ENCODE results near the gene AP5S1. TPM values are rescaled to one million over a fixed set of nuclear protein-coding genes. Genes with fewer than 3 reads are reported as not detected.

The AP5S1 gene
- total RNA-seq, 2 experiments from 2014 or later, result 13.8 to 16.5 TPM

DNA sequence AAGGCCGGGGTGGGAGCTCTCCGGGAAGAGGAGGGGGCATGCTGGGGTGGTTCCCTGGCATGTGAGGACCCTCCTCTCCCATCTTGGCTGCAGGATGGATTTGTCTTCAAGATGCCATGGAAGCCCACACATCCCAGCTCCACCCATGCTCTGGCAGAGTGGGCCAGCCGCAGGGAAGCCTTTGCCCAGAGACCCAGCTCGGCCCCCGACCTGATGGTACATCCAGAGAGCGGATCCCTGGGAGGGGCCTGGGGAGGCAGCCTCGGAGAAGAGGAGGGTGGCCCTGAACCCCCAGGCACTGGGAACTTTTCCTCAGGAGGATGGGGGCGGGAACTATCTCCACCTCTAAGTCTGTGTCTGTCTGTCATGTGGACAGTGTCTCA lies 19.5 kb upstream of the AP5S1 start:
- no peak for DNase-seq
- peaks cover 92% of the 10 kb centered on the region for H3K36me3 Mint-ChIP-seq (ENCODE audit: low read depth)
- peak overlapping the region; percentile 5 for H3K27ac Mint-ChIP-seq
- no peak overlapping the region for H3K4me3 Mint-ChIP-seq
- H3K4me1 Mint-ChIP-seq (ENCODE audit: low read depth), result peaks cover 65% of the 10 kb centered on the region
- ATAC-seq, result no peak
- POLR2A ChIA-PET, result interaction anchor here (1.3 kb wide), 1 partner anchor 15 kb away, joined by 5 read pairs; no protein-coding TSS in a partner anchor
- H3K27me3 Mint-ChIP-seq (ENCODE audit: low read depth), result no peaks in the 10 kb centered on the region
- H3K9me3 Mint-ChIP-seq (ENCODE audit: insufficient read depth), result no peaks in the 10 kb centered on the region
- CTCF ChIA-PET, result interaction anchor here (2.7 to 4.2 kb wide), 2 partner anchors 14 to 19 kb away, joined by 12 to 30 read pairs; partner anchors contain the start of gene AP5S1

- ATAC-seq (no peak), DNase-seq (no peak)
- CTCF ChIA-PET, result interaction anchor here (2.7 to 4.2 kb wide), 2 partner anchors 13 to 18 kb away, joined by 12 to 30 read pairs; partner anchors contain the start of gene AP5S1
- peaks cover 68% of the 10 kb centered on the region for H3K4me1 Mint-ChIP-seq (ENCODE audit: low read depth)
- H3K27me3 Mint-ChIP-seq (ENCODE audit: low read depth), result no peaks in the 10 kb centered on the region
- H3K4me3 Mint-ChIP-seq, result no peak overlapping the region
- H3K9me3 Mint-ChIP-seq (ENCODE audit: insufficient read depth), result no peaks in the 10 kb centered on the region
- H3K36me3 Mint-ChIP-seq (ENCODE audit: low read depth), result peaks cover 95% of the 10 kb centered on the region
- POLR2A ChIA-PET, result interaction anchor here (1.3 kb wide), 1 partner anchor 15 kb away, joined by 5 read pairs; no protein-coding TSS in a partner anchor
- H3K27ac Mint-ChIP-seq, result peak overlapping the region; percentile 34
Measured at GRCh38 chr20:3801299-3801698, 19.0 kb upstream of the AP5S1 start.

GRCh38 chr20:3801846-3802245 lies 18.5 kb upstream of the AP5S1 start:
- Mint-ChIP-seq H3K27ac (peak overlapping the region; percentile 34), H3K4me1 (ENCODE audit: low read depth) (peaks cover 72% of the 10 kb centered on the region), H3K4me3 (no peak overlapping the region), H3K27me3 (ENCODE audit: low read depth) (no peaks in the 10 kb centered on the region), H3K36me3 (ENCODE audit: low read depth) (peaks cover 96% of the 10 kb centered on the region), H3K9me3 (ENCODE audit: insufficient read depth) (no peaks in the 10 kb centered on the region)
- ChIA-PET POLR2A (interaction anchor here (1.3 kb wide), 1 partner anchor 14 kb away, joined by 5 read pairs; no protein-coding TSS in a partner anchor), CTCF (interaction anchor here (2.7 to 4.2 kb wide), 2 partner anchors 13 to 18 kb away, joined by 12 to 30 read pairs; partner anchors contain the start of gene AP5S1)
- ATAC-seq (no peak), DNase-seq (no peak)

DNA sequence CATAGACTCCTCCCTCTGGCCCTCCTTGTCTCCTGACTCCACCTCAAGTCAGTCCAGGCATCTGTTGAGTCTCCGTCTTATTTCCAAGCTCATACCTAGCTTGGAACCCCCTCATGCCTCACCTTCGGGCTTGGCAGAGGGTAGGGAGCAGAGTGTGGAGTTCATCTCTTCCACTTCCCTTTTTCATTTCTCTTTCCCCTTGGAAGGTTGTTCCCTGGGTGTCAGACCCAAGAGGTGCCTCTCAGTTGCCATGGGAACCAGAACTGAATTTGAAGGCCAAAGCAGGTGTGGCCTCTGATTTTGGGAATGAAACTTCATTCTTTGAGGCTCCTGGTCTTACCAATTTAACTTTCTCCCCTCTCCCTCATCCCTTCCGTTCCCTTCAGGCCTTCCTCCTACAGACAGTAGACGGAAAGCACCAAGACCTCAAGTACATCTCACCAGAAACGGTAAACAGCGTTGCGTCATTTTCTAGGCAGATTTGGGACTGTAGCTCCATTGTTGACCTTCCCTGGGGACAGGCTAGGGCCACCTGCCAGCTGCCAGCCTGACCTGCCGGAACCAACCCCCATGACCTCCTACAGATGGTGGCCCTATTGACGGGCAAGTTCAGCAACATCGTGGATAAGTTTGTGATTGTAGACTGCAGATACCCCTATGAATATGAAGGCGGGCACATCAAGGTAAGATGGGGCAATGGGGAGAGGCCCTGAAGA lies 17.7 kb upstream of the AP5S1 start:
- CTCF ChIA-PET, result no interaction called here
- peaks cover 78% of the 10 kb centered on the region for H3K4me1 Mint-ChIP-seq (ENCODE audit: low read depth)
- POLR2A ChIA-PET, result interaction anchor here (2.0 kb wide), 1 partner anchor 18 kb away, joined by 4 read pairs; the partner anchor contains the start of gene AP5S1
- no peaks in the 10 kb centered on the region for H3K9me3 Mint-ChIP-seq (ENCODE audit: insufficient read depth)
- H3K4me3 Mint-ChIP-seq, result no peak overlapping the region
- DNase-seq (no peak), ATAC-seq (no peak)
- H3K36me3 Mint-ChIP-seq (ENCODE audit: low read depth), result peaks cover 91% of the 10 kb centered on the region
- peak overlapping the region; percentile 9 for H3K27ac Mint-ChIP-seq
- no peaks in the 10 kb centered on the region for H3K27me3 Mint-ChIP-seq (ENCODE audit: low read depth)

DNA sequence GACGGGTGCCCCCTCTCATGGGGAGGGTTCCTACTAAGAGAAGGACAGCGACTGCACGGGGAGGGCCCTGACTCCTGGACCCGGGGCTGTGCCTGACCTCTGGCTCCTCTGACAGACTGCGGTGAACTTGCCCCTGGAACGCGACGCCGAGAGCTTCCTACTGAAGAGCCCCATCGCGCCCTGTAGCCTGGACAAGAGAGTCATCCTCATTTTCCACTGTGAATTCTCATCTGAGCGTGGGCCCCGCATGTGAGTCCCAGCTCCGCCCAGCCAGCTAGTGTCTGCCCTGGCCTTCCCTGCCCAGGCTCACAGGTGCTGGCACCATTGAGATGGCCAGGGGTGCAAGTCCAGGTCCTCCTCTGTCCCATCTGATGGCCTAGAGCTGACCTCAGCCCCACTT lies 17.1 kb upstream of the AP5S1 start:
- ChIA-PET POLR2A (interaction anchor here (2.0 kb wide), 1 partner anchor 17 kb away, joined by 4 read pairs; the partner anchor contains the start of gene AP5S1), CTCF (no interaction called here)
- Mint-ChIP-seq H3K4me1 (ENCODE audit: low read depth) (peaks cover 80% of the 10 kb centered on the region), H3K9me3 (ENCODE audit: insufficient read depth) (no peaks in the 10 kb centered on the region), H3K4me3 (no peak overlapping the region), H3K36me3 (ENCODE audit: low read depth) (peaks cover 87% of the 10 kb centered on the region), H3K27ac (peak overlapping the region; percentile 75), H3K27me3 (ENCODE audit: low read depth) (no peaks in the 10 kb centered on the region)
- ATAC-seq, result no peak
- DNase-seq, result no peak

DNA sequence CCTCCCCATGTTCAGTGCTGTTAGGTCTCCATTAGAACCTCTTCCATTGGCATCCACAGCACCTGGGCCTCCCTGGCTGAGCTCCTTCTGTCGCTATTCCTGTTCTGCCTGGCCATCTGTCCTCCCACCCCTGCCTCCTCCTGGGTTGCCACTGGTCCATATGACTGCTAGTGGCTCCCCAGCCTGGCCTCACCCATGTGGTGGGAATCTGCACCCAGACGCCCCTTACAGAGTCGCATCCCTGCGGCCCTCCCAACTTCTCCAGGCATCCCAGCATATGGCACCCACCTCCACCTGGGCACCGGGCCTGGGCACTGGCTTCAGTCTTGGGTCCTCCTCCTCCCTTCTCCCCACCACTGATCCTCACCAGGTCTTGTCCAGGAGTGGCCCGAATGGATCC lies 16.5 kb upstream of the AP5S1 start:
- Mint-ChIP-seq H3K4me1 (ENCODE audit: low read depth) (peaks cover 77% of the 10 kb centered on the region), H3K9me3 (ENCODE audit: insufficient read depth) (no peaks in the 10 kb centered on the region), H3K36me3 (ENCODE audit: low read depth) (peaks cover 82% of the 10 kb centered on the region), H3K27ac (peak overlapping the region; percentile 75), H3K4me3 (no peak overlapping the region), H3K27me3 (ENCODE audit: low read depth) (no peaks in the 10 kb centered on the region)
- ChIA-PET POLR2A (interaction anchor here (2.0 kb wide), 1 partner anchor 17 kb away, joined by 4 read pairs; the partner anchor contains the start of gene AP5S1), CTCF (no interaction called here)
- ATAC-seq, result no peak
- DNase-seq, result no peak

GRCh38 chr20:3804254-3804751 lies 16.0 kb upstream of the AP5S1 start:
- peaks cover 78% of the 10 kb centered on the region for H3K36me3 Mint-ChIP-seq (ENCODE audit: low read depth)
- no peak for DNase-seq
- H3K27me3 Mint-ChIP-seq (ENCODE audit: low read depth), result no peaks in the 10 kb centered on the region
- no peak for ATAC-seq
- no peak overlapping the region for H3K4me3 Mint-ChIP-seq
- ChIA-PET POLR2A (interaction anchor here (0.9 to 2.0 kb wide), 2 partner anchors 10 to 16 kb away, joined by 3 to 4 read pairs; partner anchors contain the start of gene AP5S1), CTCF (no interaction called here)
- peak overlapping the region; percentile 75 for H3K27ac Mint-ChIP-seq
- H3K9me3 Mint-ChIP-seq (ENCODE audit: insufficient read depth), result no peaks in the 10 kb centered on the region
- H3K4me1 Mint-ChIP-seq (ENCODE audit: low read depth), result peaks cover 73% of the 10 kb centered on the region

DNA sequence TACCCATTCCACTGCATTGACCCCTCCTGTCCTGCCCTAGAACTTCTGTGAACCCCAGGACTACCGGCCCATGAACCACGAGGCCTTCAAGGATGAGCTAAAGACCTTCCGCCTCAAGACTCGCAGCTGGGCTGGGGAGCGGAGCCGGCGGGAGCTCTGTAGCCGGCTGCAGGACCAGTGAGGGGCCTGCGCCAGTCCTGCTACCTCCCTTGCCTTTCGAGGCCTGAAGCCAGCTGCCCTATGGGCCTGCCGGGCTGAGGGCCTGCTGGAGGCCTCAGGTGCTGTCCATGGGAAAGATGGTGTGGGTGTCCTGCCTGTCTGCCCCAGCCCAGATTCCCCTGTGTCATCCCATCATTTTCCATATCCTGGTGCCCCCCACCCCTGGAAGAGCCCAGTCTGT lies 15.6 kb upstream of the AP5S1 start:
- no peaks in the 10 kb centered on the region for H3K9me3 Mint-ChIP-seq (ENCODE audit: insufficient read depth)
- H3K4me1 Mint-ChIP-seq (ENCODE audit: low read depth), result peaks cover 68% of the 10 kb centered on the region
- DNase-seq (no peak), ATAC-seq (no peak)
- H3K27me3 Mint-ChIP-seq (ENCODE audit: low read depth), result no peaks in the 10 kb centered on the region
- no peak overlapping the region for H3K4me3 Mint-ChIP-seq
- POLR2A ChIA-PET, result interaction anchor here (0.9 to 1.3 kb wide), 3 partner anchors 9 to 11 kb away, joined by 3 to 5 read pairs (median 4); partner anchors contain the start of gene CDC25B
- peak overlapping the region; percentile 53 for H3K27ac Mint-ChIP-seq
- peaks cover 73% of the 10 kb centered on the region for H3K36me3 Mint-ChIP-seq (ENCODE audit: low read depth)
- CTCF ChIA-PET, result no interaction called here

DNA sequence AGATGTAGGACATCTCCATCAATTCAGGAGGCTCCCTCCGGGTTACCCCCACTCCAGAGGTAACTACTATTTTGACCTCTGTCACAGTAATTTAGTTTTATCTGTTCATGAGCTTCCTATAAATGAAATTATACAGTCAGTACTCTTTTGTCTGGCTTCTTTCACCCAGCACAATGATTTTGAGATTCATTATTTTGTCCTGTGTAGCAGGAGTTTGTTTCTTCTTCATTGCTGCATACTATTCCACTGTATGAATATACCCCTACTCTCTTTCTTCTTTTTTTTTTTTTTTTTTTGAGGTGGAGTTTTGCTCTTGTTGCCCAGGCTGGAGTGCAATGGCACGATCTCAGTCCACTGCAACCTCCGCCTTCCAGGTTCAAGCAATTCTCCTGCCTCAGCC lies 11.8 kb upstream of the AP5S1 start:
- H3K27me3 Mint-ChIP-seq (ENCODE audit: low read depth), result no peaks in the 10 kb centered on the region
- peak overlapping the region; percentile 25 for H3K27ac Mint-ChIP-seq
- ChIA-PET POLR2A (no interaction called here), CTCF (interaction anchor here (1.1 kb wide), 1 partner anchor 10 kb away, joined by 6 read pairs; no protein-coding TSS in a partner anchor)
- H3K9me3 Mint-ChIP-seq (ENCODE audit: insufficient read depth), result no peaks in the 10 kb centered on the region
- ATAC-seq (no peak), DNase-seq (no peak)
- no peak overlapping the region for H3K4me3 Mint-ChIP-seq
- peaks cover 41% of the 10 kb centered on the region for H3K36me3 Mint-ChIP-seq (ENCODE audit: low read depth)
- peaks cover 82% of the 10 kb centered on the region for H3K4me1 Mint-ChIP-seq (ENCODE audit: low read depth)

DNA sequence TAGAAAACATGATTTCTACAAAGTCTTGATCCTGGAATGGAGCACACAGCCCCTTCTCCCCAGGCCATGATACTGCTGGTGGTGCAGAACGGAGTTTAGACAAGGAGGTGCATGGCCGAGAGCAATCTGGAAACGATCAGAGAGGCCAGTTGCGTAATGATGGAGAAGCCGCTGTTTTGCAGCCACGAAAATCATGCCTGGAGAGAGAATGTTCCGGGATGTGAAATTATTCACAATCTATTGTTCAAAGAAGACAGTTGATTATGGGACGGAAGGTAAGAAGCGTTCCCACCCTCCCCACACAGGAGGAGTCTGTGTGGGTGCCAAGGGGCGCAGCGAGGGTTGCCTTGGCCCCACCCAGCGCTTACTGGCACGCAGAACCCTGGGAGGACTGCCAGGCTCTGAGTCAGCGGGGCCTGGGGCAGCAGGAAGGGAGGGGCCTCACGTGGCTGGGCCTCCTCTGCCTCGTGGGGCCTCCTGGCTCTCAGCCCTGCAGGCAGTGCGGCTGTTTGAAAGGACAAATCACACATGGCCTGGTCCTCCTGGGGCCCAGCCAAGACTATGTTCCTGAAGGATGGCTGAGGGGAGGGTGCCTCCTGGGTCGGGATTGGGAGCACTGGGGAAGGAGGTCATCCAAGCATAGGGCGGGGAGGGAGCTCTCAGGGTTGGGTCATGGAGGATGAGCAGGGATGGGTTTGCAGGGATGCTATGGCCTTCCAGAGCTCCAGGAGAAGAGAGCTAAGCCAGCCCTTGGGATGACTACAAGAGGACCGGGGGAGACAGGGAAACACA lies 8.7 kb upstream of the AP5S1 start:
- no peaks in the 10 kb centered on the region for H3K9me3 Mint-ChIP-seq (ENCODE audit: insufficient read depth)
- peak overlapping the region; percentile 76 for H3K4me3 Mint-ChIP-seq
- DNase-seq (peak; percentile 91), ATAC-seq (peak; percentile 86)
- POLR2A ChIA-PET, result interaction anchor here (0.6 to 2.7 kb wide), 8 partner anchors 9 to 1003 kb away, joined by 3 to 14 read pairs (median 4); partner anchors contain the start of genes AP5S1, CDC25B and CENPB
- H3K4me1 Mint-ChIP-seq (ENCODE audit: low read depth), result peaks cover 82% of the 10 kb centered on the region
- H3K36me3 Mint-ChIP-seq (ENCODE audit: low read depth), result peaks cover 14% of the 10 kb centered on the region
- no peaks in the 10 kb centered on the region for H3K27me3 Mint-ChIP-seq (ENCODE audit: low read depth)
- CTCF ChIA-PET, result interaction anchor here (0.5 to 3.7 kb wide), 7 partner anchors 9 to 268 kb away, joined by 3 to 35 read pairs (median 3); partner anchors contain the start of genes AP5S1 and CENPB
- H3K27ac Mint-ChIP-seq, result peak overlapping the region; percentile 96

DNA sequence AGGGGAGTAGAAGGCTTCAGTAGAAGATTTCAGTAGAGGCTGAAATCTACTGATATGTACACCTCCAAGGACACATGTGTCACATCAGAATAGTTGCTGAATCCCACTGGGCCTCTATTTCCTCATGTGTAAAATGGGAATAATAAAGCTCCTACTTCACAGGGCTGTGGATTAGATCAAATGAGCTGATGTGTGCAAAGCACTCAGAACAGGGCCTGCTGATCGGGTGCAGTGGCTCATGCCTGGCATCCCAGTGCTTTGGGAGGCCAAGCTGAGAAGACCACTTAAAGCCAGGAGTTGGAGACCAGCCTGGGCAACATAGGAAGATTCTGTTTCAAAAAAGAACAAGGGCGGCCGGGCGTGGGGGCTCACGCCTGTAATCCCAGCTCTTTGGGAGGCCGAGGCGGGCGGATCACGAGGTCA lies 8.1 kb upstream of the AP5S1 start:
- CTCF ChIA-PET, result interaction anchor here (0.5 to 3.7 kb wide), 6 partner anchors 8 to 268 kb away, joined by 3 to 35 read pairs (median 3); partner anchors contain the start of genes ADISSP and AP5S1
- Mint-ChIP-seq H3K27me3 (ENCODE audit: low read depth) (no peaks in the 10 kb centered on the region), H3K9me3 (ENCODE audit: insufficient read depth) (no peaks in the 10 kb centered on the region), H3K4me3 (peak overlapping the region; percentile 76), H3K27ac (peak overlapping the region; percentile 96), H3K36me3 (ENCODE audit: low read depth) (peaks cover 9% of the 10 kb centered on the region), H3K4me1 (ENCODE audit: low read depth) (peaks cover 82% of the 10 kb centered on the region)
- ATAC-seq (no peak), DNase-seq (no peak)
- POLR2A ChIA-PET, result interaction anchor here (1.0 to 2.7 kb wide), 6 partner anchors 8 to 1002 kb away, joined by 3 to 14 read pairs (median 4); partner anchors contain the start of genes AP5S1, CDC25B and CENPB
